HEK293 (cell line): ENCODE results near the gene SRRM5.

Experiments
- CTCF ChIA-PET: fragments of 350-600 bp; formaldehyde crosslinking; extraction: SDS; loops from one replicate; lab custom pipeline; 2021; ENCODE audit warnings: antibody characterized with exemption; lab: Yijun Ruan, JAX
- POLR2A ChIA-PET: fragments of 300-600 bp; formaldehyde crosslinking; extraction: SDS; loops from one replicate; lab custom pipeline; 2020; ENCODE audit warnings: antibody characterized with exemption, inconsistent platforms; lab: Yijun Ruan, JAX
- H3K27ac ChIP-seq: fragments of 200-500 bp; sonication (Bioruptor generic); 2 replicates; pipeline ENCODE4 v1.5.1; 2014; ENCODE audit warnings: low read depth, low read length, control low read depth, inconsistent platforms; ENCODE audit errors: extremely low read depth
- H3K36me3 ChIP-seq, 2 experiments: fragments of 200-500 bp in 1 of 2; sonication (Bioruptor generic) in 1 of 2; 1 replicate in 1 of 2; 2 replicates in 1 of 2; pipeline ENCODE4 v1.5.1; 2014 to 2017; ENCODE audit warnings: inconsistent platforms in 2 of 2, low read length in 2 of 2; ENCODE audit not compliant: control insufficient read depth in 2 of 2, insufficient read depth in 1 of 2
- H3K4me1 ChIP-seq: fragments of 200-500 bp; sonication (Bioruptor generic); 2 replicates; pipeline ENCODE4 v1.5.1; 2014; ENCODE audit warnings: mild to moderate bottlenecking, low read length, inconsistent platforms; ENCODE audit not compliant: control insufficient read depth, insufficient read depth
- H3K4me3 ChIP-seq: 2 replicates; pipeline ENCODE4 v1.5.1; 2011; ENCODE audit warnings: low read depth, mild to moderate bottlenecking, control low read depth, low read length, moderate library complexity
- H3K9me3 ChIP-seq: fragments of 200-500 bp; sonication (Bioruptor generic); 2 replicates; pipeline ENCODE4 v1.5.1; 2014; ENCODE audit warnings: low read depth, low read length, inconsistent platforms; ENCODE audit not compliant: control insufficient read depth, insufficient read depth
- INSM2 ChIP-seq: fragments of 450-650 bp; formaldehyde crosslinking; IDR thresholded peaks from 2 replicates; pipeline ENCODE4 v1.5.1; 2016; ENCODE audit warnings: missing biosample characterization, missing genetic modification characterization
- KLF1 ChIP-seq: fragments of 450-650 bp; formaldehyde crosslinking; IDR thresholded peaks from 2 replicates; pipeline ENCODE4 v1.5.1; 2016; ENCODE audit warnings: missing biosample characterization, missing genetic modification characterization
- MEIS1 ChIP-seq: sonication (generic); formaldehyde crosslinking; IDR thresholded peaks from 2 replicates; pipeline ENCODE4 v1.8.1; 2022; ENCODE audit warnings: missing genetic modification reagents, mild to moderate bottlenecking, borderline replicate concordance
- ZBTB8A ChIP-seq: fragments of 450-650 bp; formaldehyde crosslinking; IDR thresholded peaks from 2 replicates; pipeline ENCODE4 v1.5.1; 2016; ENCODE audit warnings: missing biosample characterization, missing genetic modification characterization
- ZFP3 ChIP-seq: fragments of 450-650 bp; formaldehyde crosslinking; IDR thresholded peaks from 2 replicates; pipeline ENCODE4 v1.5.1; 2016; ENCODE audit warnings: low read depth, missing biosample characterization, missing genetic modification characterization
- ZNF138 ChIP-seq: fragments of 450-650 bp; formaldehyde crosslinking; IDR thresholded peaks from 2 replicates; pipeline ENCODE4 v1.5.1; 2016; ENCODE audit warnings: missing biosample characterization, missing genetic modification characterization, borderline replicate concordance
- ZNF2 ChIP-seq: fragments of 450-650 bp; formaldehyde crosslinking; IDR thresholded peaks from 2 replicates; pipeline ENCODE4 v1.5.1; 2016; ENCODE audit warnings: missing biosample characterization, missing genetic modification characterization
- ZNF211 ChIP-seq: fragments of 450-650 bp; formaldehyde crosslinking; IDR thresholded peaks from 2 replicates; pipeline ENCODE4 v1.5.1; 2016; ENCODE audit warnings: low read depth, missing biosample characterization, missing genetic modification characterization
- ZNF221 ChIP-seq: fragments of 450-650 bp; formaldehyde crosslinking; IDR thresholded peaks from 2 replicates; pipeline ENCODE4 v1.5.1; 2017; ENCODE audit warnings: missing biosample characterization, missing genetic modification characterization, borderline replicate concordance
- ZNF274 ChIP-seq, 2 experiments: fragments of 200-500 bp in 1 of 2; fragments of 450-650 bp in 1 of 2; sonication (Bioruptor generic) in 1 of 2; formaldehyde crosslinking in 1 of 2; IDR thresholded peaks; 2 replicates each; pipeline versions ENCODE4 v1.5.1 to v1.6.1; 2014 to 2016; ENCODE audit warnings: borderline replicate concordance in 1 of 2, inconsistent platforms in 1 of 2, low read length in 1 of 2, missing biosample characterization in 1 of 2, missing genetic modification characterization in 1 of 2
- ZNF37A ChIP-seq: fragments of 450-650 bp; IDR thresholded peaks from 2 replicates; pipeline ENCODE4 v1.5.1; 2018; ENCODE audit warnings: missing biosample characterization, missing genetic modification characterization
- ZNF394 ChIP-seq: fragments of 450-650 bp; formaldehyde crosslinking; IDR thresholded peaks from 2 replicates; pipeline ENCODE4 v1.5.1; 2016; ENCODE audit warnings: missing biosample characterization, missing genetic modification characterization, mild to moderate bottlenecking, moderate library complexity, borderline replicate concordance
- ZNF600 ChIP-seq: fragments of 450-650 bp; formaldehyde crosslinking; IDR thresholded peaks from 2 replicates; pipeline ENCODE4 v1.5.1; 2016; ENCODE audit warnings: missing biosample characterization, missing genetic modification characterization
- TF ChIP-seq, protein P1 (sequence below): fragments of 450-650 bp; formaldehyde crosslinking; IDR thresholded peaks from 2 replicates; pipeline ENCODE4 v1.5.1; 2016; ENCODE audit warnings: missing biosample characterization, missing genetic modification characterization, low read depth
- TF ChIP-seq, protein P2 (sequence below): fragments of 450-650 bp; formaldehyde crosslinking; IDR thresholded peaks from 2 replicates; pipeline ENCODE4; 2016; ENCODE audit warnings: missing biosample characterization, missing genetic modification characterization

Gene SRRM5

GRCh38 chr19:43610493-43610892, 1.4 kb upstream of the SRRM5 start (continued):
- no peak for TF ChIP-seq ZNF211 (tag by site-specific recombination)
- no peak for TF ChIP-seq ZNF394 (tag by site-specific recombination)
- TF ChIP-seq ZNF221 (tag by site-specific recombination): no peak
- TF ChIP-seq, protein P1, sequence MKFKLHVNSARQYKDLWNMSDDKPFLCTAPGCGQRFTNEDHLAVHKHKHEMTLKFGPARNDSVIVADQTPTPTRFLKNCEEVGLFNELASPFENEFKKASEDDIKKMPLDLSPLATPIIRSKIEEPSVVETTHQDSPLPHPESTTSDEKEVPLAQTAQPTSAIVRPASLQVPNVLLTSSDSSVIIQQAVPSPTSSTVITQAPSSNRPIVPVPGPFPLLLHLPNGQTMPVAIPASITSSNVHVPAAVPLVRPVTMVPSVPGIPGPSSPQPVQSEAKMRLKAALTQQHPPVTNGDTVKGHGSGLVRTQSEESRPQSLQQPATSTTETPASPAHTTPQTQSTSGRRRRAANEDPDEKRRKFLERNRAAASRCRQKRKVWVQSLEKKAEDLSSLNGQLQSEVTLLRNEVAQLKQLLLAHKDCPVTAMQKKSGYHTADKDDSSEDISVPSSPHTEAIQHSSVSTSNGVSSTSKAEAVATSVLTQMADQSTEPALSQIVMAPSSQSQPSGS (tag by site-specific recombination): no peak

GRCh38 chr19:43612374-43612773, 486 bp downstream of the SRRM5 start:
- ChIA-PET CTCF (interaction anchor here (0.5 to 1.5 kb wide), 3 partner anchors 50 to 148 kb away, joined by 4 to 6 read pairs (median 5); no protein-coding TSS in a partner anchor), POLR2A (interaction anchor here (1.1 kb wide), 1 partner anchor 16 kb away, joined by 3 read pairs; the partner anchor contains the start of genes IRGQ and ZNF576)
- H3K4me1 ChIP-seq: peaks cover 15% of the 10 kb centered on the region
- H3K36me3 ChIP-seq: peaks cover 45 to 69% of the 10 kb centered on the region in 2 experiments
- no peak overlapping the region for H3K4me3 ChIP-seq
- TF ChIP-seq, protein P2, sequence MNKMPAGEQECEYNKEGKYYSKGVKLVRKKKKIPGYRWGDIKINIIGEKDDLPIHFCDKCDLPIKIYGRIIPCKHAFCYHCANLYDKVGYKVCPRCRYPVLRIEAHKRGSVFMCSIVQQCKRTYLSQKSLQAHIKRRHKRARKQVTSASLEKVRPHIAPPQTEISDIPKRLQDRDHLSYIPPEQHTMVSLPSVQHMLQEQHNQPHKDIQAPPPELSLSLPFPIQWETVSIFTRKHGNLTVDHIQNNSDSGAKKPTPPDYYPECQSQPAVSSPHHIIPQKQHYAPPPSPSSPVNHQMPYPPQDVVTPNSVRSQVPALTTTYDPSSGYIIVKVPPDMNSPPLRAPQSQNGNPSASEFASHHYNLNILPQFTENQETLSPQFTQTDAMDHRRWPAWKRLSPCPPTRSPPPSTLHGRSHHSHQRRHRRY (tag by site-specific recombination): no peak
- TF ChIP-seq ZNF274 (IDR thresholded peaks at IDR 0.05; ENCODE audit: low read length) (no peak), ZNF274 (tag by site-specific recombination; IDR thresholded peaks at IDR 0.05; ENCODE audit: borderline replicate concordance) (peak; percentile 75; the same call in 1 of the 2 replicates), ZNF600 (tag by site-specific recombination) (peak; percentile 33; the same call in 1 of the 2 replicates)
- no peaks in the 10 kb centered on the region; the same call in 1 of the 2 replicates for H3K9me3 ChIP-seq
- no peak overlapping the region for H3K27ac ChIP-seq

DNA sequence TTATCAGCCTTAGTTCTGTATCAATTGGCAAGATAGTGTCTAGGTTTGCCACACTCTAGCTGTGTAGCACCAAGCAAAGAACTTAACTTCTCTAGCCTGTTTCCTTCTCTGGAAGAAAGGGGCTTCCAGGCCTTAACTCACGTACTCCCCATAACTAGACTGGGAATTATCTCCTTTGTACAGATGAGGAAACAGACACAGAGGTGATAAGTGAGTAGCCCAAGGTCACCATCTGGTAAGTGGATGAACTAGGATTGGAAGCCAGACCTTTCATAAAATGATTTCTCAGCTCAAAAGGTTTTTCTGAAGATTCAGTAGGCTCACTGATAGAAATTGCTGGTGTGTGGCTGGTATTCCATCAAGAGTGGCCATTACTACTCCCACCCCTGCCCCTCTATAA, 4.4 kb downstream of the SRRM5 start:
- ChIA-PET POLR2A (interaction anchor here (1.5 to 2.3 kb wide), 4 partner anchors 11 to 52 kb away, joined by 3 to 6 read pairs (median 6); partner anchors contain the start of genes IRGQ and ZNF576), CTCF (interaction anchor here (0.5 to 1.6 kb wide), 3 partner anchors 22 to 150 kb away, joined by 3 to 8 read pairs (median 4); no protein-coding TSS in a partner anchor)
- TF ChIP-seq ZNF37A (tag by site-specific recombination) (no peak), INSM2 (tag by site-specific recombination) (no peak), ZNF138 (no peak), ZNF2 (tag by site-specific recombination) (no peak), ZFP3 (no peak), KLF1 (no peak), MEIS1 (CRISPR knock-in tag) (no peak), ZBTB8A (no peak)

More for the DNA sequence above, 4.4 kb downstream of the SRRM5 start:
- Histone ChIP-seq H3K36me3 (peaks cover 29 to 41% of the 10 kb centered on the region in 2 experiments), H3K4me3 (no peak overlapping the region), H3K4me1 (peaks cover 21% of the 10 kb centered on the region), H3K9me3 (no peaks in the 10 kb centered on the region; the same call in 1 of the 2 replicates), H3K27ac (no peak overlapping the region)
